SK-N-SH treated with all-trans-retinoic acid at 6 μM for 48 hours (cell line): Measurements from ENCODE around the gene ATP1A2.

Source experiments
- ZFP3 ChIP-seq: fragments of 250-450 bp; sonication (Bioruptor Pico); IDR thresholded peaks from 2 replicates; pipeline ENCODE4 v1.5.0; 2020; ENCODE audit warnings: mild to moderate bottlenecking, moderate library complexity
- TF ChIP-seq, protein P1 (sequence below): fragments of 250-450 bp; sonication (Bioruptor Pico); IDR thresholded peaks from 2 replicates; pipeline ENCODE4 v1.8.0; 2020; ENCODE audit warnings: mild to moderate bottlenecking, moderate library complexity, borderline replicate concordance
- TF ChIP-seq, protein P2 (sequence below): fragments of 250-450 bp; sonication (Bioruptor Pico); IDR thresholded peaks from 2 replicates; pipeline ENCODE4 v1.5.1; 2020; ENCODE audit warnings: low read depth, mild to moderate bottlenecking, moderate library complexity

DNA sequence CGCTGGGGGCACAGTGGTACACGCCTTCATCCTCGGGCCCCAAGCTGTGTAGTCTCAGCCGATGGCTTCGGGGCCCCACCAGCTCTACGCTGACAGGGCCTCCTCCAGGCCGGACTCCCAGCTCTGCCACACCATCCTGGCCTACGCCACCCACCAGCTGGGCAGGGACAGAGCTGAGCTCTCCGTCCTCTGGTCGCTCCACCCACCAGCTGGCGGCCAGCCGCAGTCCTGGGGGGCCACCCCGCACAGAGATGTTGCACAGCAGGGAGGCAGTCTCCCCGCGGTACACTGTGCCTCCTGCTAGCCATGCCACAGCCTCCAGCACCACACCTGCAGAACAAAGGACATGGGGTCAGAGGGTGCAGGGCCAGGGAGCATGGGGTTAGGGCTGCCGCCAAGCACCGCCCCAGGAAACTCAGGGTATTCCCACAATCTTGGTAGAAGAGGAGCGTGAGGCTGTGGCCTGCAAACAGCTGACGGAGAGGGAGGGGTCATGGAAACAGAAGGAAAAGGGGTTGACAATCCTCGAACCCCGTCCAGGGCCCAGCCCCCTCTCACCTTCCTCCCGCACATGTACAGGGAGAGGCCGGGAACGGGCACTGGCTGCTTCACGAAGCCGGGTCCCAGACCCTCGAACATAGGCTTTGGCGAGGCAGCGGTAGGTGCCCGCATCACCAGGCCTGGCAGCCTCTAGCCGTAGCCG, 23.0 kb upstream of the ATP1A2 start:
- TF ChIP-seq, protein P1, sequence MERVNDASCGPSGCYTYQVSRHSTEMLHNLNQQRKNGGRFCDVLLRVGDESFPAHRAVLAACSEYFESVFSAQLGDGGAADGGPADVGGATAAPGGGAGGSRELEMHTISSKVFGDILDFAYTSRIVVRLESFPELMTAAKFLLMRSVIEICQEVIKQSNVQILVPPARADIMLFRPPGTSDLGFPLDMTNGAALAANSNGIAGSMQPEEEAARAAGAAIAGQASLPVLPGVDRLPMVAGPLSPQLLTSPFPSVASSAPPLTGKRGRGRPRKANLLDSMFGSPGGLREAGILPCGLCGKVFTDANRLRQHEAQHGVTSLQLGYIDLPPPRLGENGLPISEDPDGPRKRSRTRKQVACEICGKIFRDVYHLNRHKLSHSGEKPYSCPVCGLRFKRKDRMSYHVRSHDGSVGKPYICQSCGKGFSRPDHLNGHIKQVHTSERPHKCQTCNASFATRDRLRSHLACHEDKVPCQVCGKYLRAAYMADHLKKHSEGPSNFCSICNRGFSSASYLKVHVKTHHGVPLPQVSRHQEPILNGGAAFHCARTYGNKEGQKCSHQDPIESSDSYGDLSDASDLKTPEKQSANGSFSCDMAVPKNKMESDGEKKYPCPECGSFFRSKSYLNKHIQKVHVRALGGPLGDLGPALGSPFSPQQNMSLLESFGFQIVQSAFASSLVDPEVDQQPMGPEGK: no peak
- TF ChIP-seq, protein P2, sequence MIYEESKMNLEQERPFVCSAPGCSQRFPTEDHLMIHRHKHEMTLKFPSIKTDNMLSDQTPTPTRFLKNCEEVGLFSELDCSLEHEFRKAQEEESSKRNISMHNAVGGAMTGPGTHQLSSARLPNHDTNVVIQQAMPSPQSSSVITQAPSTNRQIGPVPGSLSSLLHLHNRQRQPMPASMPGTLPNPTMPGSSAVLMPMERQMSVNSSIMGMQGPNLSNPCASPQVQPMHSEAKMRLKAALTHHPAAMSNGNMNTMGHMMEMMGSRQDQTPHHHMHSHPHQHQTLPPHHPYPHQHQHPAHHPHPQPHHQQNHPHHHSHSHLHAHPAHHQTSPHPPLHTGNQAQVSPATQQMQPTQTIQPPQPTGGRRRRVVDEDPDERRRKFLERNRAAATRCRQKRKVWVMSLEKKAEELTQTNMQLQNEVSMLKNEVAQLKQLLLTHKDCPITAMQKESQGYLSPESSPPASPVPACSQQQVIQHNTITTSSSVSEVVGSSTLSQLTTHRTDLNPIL (CRISPR knock-in tag): no peak
- TF ChIP-seq ZFP3 (CRISPR knock-in tag): no peak
